GM18507 (cell line): ENCODE data around the gene CGNL1.

Experiments
- DNase-seq: peaks from one replicate; pipeline ENCODE4 v3.0.0; 2011; ENCODE audit warnings: low read depth; ENCODE audit not compliant: insufficient read length; ENCODE audit errors: extremely low spot score
- FAIRE-seq: peaks from 2 replicates; lab custom pipeline; 2011; peaks lifted over from hg19 to GRCh38; lab: Jason Lieb, UNC

The CGNL1 gene

GRCh38 chr15:57505056-57505715, 128.9 kb downstream of the CGNL1 start:
- DNase-seq (no peak), FAIRE-seq (no peak)

- DNase-seq = no peak
- FAIRE-seq = no peak
These were observed 129.7 kb downstream of the CGNL1 start for GRCh38 chr15:57505949-57506391.

GRCh38 chr15:57506422-57506821, 130.1 kb downstream of the CGNL1 start:
- no peak for FAIRE-seq
- no peak for DNase-seq

GRCh38 chr15:57507111-57507510, 130.8 kb downstream of the CGNL1 start:
- FAIRE-seq (no peak), DNase-seq (no peak)

GRCh38 chr15:57509126-57509525, 132.8 kb downstream of the CGNL1 start:
- DNase-seq (no peak), FAIRE-seq (no peak)

GRCh38 chr15:57509965-57510364, 133.7 kb downstream of the CGNL1 start:
- DNase-seq = no peak
- peak; percentile 39 for FAIRE-seq

- DNase-seq = no peak
These were observed 134.3 kb downstream of the CGNL1 start for GRCh38 chr15:57510647-57511046.

GRCh38 chr15:57516327-57517029, 140.2 kb downstream of the CGNL1 start:
- FAIRE-seq (no peak), DNase-seq (no peak)

More at GRCh38 chr15:57510647-57511046, 134.3 kb downstream of the CGNL1 start:
- FAIRE-seq = no peak

- DNase-seq (no peak), FAIRE-seq (no peak)
These were observed 140.8 kb downstream of the CGNL1 start for GRCh38 chr15:57517030-57517671.

- no peak for DNase-seq
These were observed 142.6 kb downstream of the CGNL1 start for GRCh38 chr15:57518779-57519405.

GRCh38 chr15:57519806-57520205, 143.5 kb downstream of the CGNL1 start:
- DNase-seq = no peak

More at GRCh38 chr15:57518779-57519405, 142.6 kb downstream of the CGNL1 start:
- FAIRE-seq = no peak

GRCh38 chr15:57521503-57521902, 145.2 kb downstream of the CGNL1 start:
- DNase-seq (no peak), FAIRE-seq (no peak)

More at GRCh38 chr15:57519806-57520205, 143.5 kb downstream of the CGNL1 start:
- no peak for FAIRE-seq

GRCh38 chr15:57522148-57522547, 145.8 kb downstream of the CGNL1 start:
- no peak for DNase-seq
- no peak for FAIRE-seq

GRCh38 chr15:57525581-57525980, 149.3 kb downstream of the CGNL1 start:
- no peak for DNase-seq
- FAIRE-seq = no peak

GRCh38 chr15:57526076-57526475, 149.8 kb downstream of the CGNL1 start:
- FAIRE-seq (no peak), DNase-seq (no peak)

- FAIRE-seq = no peak
- DNase-seq = no peak
These were observed 150.3 kb downstream of the CGNL1 start for GRCh38 chr15:57526615-57527014.

- DNase-seq (peak; percentile 28), FAIRE-seq (peak; percentile 93)
These were observed 151.2 kb downstream of the CGNL1 start for GRCh38 chr15:57527382-57528091.

- FAIRE-seq = no peak
These were observed 152.7 kb downstream of the CGNL1 start for GRCh38 chr15:57528940-57529565.

GRCh38 chr15:57529748-57530147, 153.4 kb downstream of the CGNL1 start:
- no peak for FAIRE-seq
- DNase-seq = no peak

More at GRCh38 chr15:57528940-57529565, 152.7 kb downstream of the CGNL1 start:
- DNase-seq = no peak
